Fibroblast of skin of right quadriceps (primary cell): Measurements from ENCODE around the gene KCTD14.
"Not testable (repeated sequence)": the region's sequence is repeated elsewhere in the genome, so short reads cannot be mapped to it uniquely, and the experiment has no call there.

Experiments used
- DNase-seq: peaks from one replicate; pipeline ENCODE4 v3.0.0-alpha.2; 2013

KCTD14 gene, protein sequence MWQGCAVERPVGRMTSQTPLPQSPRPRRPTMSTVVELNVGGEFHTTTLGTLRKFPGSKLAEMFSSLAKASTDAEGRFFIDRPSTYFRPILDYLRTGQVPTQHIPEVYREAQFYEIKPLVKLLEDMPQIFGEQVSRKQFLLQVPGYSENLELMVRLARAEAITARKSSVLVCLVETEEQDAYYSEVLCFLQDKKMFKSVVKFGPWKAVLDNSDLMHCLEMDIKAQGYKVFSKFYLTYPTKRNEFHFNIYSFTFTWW

DNA sequence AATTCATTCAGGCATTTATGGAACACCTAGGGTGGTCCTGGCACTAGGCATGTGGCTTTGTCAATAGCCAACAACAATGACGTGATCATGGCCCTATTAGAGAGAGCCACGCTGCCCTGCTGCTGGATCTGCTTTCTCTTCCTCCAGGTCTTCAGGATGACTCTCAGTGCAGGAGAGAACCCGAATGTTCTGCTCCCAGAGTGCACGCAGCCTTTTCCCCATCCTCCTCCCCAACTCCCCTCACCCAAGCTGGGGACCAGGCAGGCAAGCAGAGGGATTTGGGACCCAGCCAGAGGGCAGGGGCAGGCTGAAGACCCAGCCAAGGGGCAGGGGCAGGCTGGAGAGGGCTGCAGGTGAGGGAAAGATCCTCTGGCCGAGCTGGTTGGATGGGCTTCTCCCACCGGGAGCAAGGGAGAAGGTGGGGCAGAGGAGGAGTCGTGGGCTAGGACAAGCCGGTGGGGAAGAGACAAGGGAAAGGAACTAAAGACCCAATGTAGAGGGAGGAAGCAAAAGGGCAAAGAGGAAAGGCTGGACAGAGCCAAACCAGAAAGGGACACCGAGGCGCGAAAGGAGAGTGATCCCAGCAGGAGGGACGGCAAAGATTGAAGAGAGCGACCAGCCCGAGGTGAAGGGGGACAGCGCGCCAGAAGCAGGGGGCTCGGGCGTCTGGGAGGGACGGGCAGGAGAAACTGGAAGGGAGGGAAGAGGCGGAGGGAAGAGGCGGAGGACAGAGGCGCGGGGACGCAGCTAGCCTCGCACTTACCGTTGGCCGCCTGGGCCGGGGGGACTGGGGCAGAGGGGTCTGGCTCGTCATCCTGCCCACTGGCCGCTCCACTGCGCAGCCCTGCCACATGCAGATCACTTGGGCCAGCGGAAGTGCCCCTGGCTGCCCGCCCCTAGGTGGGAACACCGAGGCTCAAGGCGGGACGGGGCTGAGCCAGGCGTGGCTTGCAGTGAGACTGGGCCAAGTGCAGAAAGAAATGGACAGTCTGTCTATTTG, at the start of gene KCTD14:
Gene KCTD14 (minus strand): TSS at position 880 of the 1,000 bp plus-strand sequence. CDS start 27 bp downstream, at position 853.
- no peak for DNase-seq

GRCh38 chr11:78072455-78072854, 49.4 kb upstream of the KCTD14 start:
- no peak for DNase-seq

DNA sequence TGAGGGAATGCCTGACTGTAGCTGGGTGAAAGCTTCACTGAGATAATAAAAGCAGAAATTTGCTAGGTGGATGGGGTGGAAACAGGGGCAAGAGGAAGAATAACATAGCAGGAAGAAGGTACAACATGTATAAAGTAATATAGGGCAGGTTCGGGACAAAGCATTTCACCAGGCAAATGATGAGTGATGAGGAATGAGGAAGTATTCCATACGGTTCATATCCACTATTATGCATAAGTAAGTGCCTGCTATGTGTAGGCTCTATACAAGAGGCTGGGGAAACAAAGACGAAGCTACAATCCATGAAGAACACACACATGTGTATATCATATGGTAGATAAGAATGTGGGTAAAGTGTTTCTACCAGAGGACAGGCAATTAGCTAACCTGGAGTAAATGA, 48.6 kb upstream of the KCTD14 start:
- DNase-seq = no peak

GRCh38 chr11:78070621-78071020, 47.5 kb upstream of the KCTD14 start:
- DNase-seq = no peak

DNA sequence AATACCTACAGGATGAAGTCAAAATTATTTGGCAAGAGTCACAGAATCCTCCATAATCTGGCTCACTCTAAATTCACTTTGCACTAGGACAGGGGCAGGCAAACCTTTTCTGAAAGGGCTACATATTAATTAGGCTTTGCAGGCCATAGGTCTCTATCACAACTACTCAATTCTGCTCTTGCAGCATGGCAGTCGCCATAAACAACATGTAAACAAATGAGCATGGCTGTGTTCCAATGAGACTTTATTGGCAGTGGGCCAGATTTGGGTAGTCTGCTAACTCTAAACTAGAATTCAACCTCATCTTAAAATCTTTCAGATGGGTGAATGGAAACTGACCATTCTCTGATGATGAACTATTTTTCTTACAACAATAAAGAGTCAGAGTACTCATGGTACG, 46.4 kb upstream of the KCTD14 start:
- no peak for DNase-seq

- no peak for DNase-seq
Observed at GRCh38 chr11:78067704-78068103, 44.6 kb upstream of the KCTD14 start.

DNA sequence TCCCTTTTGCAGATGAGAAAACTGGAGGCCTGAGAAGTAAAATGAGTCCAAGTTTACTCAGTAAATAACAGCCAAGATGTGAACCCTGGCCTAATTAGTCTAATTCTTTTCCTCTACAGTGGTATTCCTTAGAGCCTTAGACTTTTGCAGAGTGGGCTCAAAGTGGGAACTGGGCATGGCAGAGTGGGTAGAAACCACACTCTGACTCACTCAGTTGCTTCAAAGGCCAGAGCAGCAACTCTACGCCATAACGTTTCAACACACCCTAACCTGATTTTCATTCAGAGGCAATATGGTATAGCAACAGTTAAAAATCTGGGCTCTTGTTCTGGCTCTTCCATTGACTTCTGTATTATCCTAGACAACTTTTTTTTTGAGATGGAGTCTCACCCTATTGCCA, 43.4 kb upstream of the KCTD14 start:
- DNase-seq = no peak

- DNase-seq = no peak
Observed at GRCh38 chr11:78065203-78065602, 42.1 kb upstream of the KCTD14 start.

GRCh38 chr11:78063440-78064181, 40.5 kb upstream of the KCTD14 start, which contains the start of gene THRSP:
THRSP (plus strand) TSS chr11:78063861; CDS start chr11:78063882, 21 bp downstream.
- no peak for DNase-seq

- DNase-seq = no peak
Observed at GRCh38 chr11:78062671-78063070, 39.6 kb upstream of the KCTD14 start.

GRCh38 chr11:78061921-78062311, 38.8 kb upstream of the KCTD14 start:
- no peak for DNase-seq

DNA sequence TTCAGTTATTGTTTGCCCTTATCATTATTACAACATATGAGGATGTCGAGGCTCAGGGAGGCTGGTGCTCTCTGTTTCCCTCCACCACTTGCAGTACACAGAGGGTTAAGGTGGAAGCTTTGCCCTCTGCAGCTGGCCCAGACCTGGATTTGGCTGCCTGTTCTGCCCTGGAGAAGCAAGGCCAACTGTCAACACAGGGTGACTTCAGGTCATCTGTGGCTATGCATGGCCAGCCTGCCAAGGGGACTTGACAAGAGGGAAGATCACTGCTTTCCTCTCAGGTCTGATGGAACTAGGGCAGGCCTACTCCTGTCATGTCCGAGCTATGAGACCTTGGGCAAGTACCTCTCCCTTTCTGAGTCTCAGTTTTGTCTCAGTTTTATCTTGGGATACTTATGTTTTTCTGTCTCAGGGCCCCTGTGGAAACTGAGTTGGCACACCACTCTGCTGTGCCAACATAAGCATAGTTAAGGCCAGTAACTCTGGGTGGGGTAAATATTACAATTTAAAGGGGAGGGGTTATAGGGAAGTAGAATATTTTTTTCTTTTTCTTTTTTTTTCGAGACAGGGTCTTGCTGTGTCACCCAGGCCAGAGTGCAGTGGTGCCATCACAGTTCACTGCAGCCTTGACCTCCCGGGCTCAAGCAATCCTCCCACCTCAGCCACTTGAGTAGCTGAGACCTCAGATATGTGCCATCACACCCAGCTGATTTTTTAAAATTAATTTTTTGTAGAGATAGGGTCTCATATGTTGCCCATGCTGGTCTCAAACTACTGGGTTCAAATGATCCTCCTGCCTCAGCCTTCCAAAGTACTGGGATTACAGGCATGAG, 38.2 kb upstream of the KCTD14 start:
- no peak for DNase-seq

DNA sequence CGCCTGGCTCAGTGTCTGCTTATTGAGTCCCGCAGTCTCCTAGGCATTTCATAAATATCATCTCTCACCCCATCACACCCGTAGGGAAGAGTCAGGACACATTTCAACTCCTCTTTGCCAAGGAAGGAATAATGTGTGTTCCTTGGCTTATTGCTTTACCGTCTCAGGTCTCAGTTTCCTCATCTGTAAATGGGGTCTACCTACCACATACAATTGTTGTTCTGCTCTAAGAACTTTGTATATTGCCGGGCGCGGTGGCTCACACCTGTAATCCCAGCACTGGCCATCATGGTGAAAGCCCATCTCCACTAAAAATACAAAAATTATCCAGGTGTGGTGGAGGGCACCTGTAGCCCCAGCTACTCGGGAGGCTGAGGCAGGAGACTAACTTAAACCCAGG, 37.5 kb upstream of the KCTD14 start:
- no peak for DNase-seq

DNA sequence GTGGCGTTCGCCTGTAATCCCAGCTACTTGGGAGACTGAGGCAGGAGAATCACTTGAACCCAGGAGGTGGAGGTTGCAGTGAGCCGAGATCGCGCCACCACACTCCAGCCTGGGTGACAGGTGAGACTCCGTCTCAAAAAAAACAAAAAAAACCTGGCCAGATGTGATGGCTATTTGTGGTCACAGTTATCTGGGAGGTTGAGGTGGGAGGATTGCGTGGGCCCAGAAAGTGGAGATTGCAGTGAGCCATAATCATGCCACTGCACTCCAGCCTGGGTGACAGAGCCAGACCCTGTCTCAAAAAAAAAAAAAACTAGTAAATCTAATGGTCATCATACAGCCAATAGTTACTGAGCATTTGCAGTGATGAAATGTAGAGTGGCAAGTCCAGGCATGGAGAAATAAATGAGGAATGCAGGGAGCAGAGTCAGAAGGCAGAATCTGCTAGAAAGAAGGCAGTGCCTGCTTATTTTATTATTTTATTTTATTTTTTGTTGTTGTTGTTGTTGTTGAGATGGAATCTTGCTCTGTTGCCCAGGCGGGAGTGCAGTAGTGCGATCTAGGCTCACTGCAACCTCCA, 36.8 kb upstream of the KCTD14 start:
- not testable (repeated sequence) for DNase-seq

GRCh38 chr11:78057462-78058055, 34.5 kb upstream of the KCTD14 start:
- no peak for DNase-seq

GRCh38 chr11:78056093-78056492, 33.0 kb upstream of the KCTD14 start:
- no peak for DNase-seq

- DNase-seq = no peak
Observed at GRCh38 chr11:78054971-78055370, 31.9 kb upstream of the KCTD14 start.

- DNase-seq = peak; percentile 72
Observed at GRCh38 chr11:78050964-78051831, 28.1 kb upstream of the KCTD14 start.

GRCh38 chr11:78049348-78049747, 26.3 kb upstream of the KCTD14 start:
- DNase-seq = no peak

DNA sequence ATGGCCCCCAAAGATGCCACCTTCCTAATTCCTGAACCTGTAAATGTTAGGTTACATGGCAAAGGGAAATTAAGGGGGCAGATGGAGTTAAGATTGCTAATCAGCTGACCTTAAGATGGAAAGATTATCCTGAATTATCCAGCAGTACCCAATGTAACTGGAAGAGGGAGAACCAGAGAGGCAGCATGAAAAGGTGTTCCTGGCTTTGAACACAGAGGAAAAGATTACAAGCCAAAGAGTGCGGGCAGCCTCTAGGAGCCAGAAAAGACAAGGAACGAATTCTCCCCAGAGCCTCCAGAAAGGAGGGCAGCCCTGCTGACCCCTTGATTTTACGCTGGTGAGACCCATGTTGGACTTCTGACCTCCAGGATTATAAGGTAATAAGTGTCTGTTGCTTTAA, 25.5 kb upstream of the KCTD14 start:
- no peak for DNase-seq

GRCh38 chr11:78046486-78046854, 23.4 kb upstream of the KCTD14 start:
- no peak for DNase-seq
